ENCODE results near the gene SMC2.

The SMC2 gene

DNA sequence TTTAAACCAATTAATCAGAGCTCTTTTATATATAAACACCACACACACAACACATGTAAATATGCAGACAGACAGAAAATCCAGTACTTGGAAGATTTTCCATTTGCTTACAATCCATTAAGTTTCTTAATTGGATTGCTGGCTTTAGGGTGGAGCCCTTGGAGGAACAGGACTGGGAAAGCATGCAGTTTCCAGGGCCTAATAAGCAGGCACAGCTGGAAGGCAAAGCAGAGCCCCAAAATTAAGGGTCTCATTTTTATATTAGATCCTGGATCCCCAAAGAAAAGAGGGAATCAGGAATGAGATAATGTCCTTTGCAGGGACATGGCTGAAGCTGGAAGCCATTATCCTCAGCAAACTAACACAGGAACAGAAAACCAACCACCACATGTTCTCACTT is 13.1 kb upstream of the SMC2 start:
- H3K27ac ChIP-seq (replicated peaks) = no peak overlapping the region
- TF ChIP-seq SPI1 (IDR thresholded peaks at IDR 0.05; ENCODE audit: borderline replicate concordance, low read depth) (no peak), GABPA (IDR thresholded peaks at IDR 0.05; ENCODE audit: low read depth) (no peak)
- TF ChIP-seq, protein P1, sequence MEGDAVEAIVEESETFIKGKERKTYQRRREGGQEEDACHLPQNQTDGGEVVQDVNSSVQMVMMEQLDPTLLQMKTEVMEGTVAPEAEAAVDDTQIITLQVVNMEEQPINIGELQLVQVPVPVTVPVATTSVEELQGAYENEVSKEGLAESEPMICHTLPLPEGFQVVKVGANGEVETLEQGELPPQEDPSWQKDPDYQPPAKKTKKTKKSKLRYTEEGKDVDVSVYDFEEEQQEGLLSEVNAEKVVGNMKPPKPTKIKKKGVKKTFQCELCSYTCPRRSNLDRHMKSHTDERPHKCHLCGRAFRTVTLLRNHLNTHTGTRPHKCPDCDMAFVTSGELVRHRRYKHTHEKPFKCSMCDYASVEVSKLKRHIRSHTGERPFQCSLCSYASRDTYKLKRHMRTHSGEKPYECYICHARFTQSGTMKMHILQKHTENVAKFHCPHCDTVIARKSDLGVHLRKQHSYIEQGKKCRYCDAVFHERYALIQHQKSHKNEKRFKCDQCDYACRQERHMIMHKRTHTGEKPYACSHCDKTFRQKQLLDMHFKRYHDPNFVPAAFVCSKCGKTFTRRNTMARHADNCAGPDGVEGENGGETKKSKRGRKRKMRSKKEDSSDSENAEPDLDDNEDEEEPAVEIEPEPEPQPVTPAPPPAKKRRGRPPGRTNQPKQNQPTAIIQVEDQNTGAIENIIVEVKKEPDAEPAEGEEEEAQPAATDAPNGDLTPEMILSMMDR (IDR thresholded peaks at IDR 0.05; ENCODE audit: insufficient read depth, low read length) = no peak
- H3K27me3 ChIP-seq (ENCODE audit: insufficient read depth, poor library complexity, severe bottlenecking) = no peaks in the 10 kb centered on the region
- H3K4me3 ChIP-seq (replicated peaks; ENCODE audit: insufficient read depth, low read length) = no peak overlapping the region
- DNase-seq (ENCODE audit: low read depth in 1 of 2, low spot score in 1 of 2) = no peak

DNA sequence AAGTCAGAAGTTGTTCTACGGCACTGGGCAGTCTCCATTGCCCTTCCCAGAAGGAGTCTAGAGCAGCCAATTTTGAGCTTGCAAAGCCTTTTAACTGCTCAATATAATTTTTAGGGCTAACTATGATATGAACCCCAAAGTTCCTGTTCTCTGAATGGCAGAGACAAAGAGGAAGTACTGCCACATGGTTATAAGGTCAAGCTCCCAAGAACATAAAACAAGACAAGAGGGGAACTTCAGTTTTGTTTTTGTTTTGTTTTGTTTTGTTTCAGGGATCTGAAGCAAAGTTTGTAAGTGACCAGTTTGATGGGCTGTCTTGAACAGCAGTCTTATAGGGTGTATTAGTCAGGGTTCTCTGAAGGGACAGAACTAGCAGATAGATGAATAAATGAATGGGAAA is 11.9 kb upstream of the SMC2 start:
- TF ChIP-seq SPI1 (IDR thresholded peaks at IDR 0.05; ENCODE audit: borderline replicate concordance, low read depth) (peak; percentile 29; the same call in 1 of the 2 replicates), POLR2AphosphoS5 (IDR thresholded peaks at IDR 0.05; ENCODE audit: low read depth) (no peak)
- peak overlapping the region; percentile 34 for H3K27ac ChIP-seq (replicated peaks)
- DNase-seq (ENCODE audit: low read depth in 1 of 2, low spot score in 1 of 2) = peak in 1 of 2 experiments; percentile 7
- no peaks in the 10 kb centered on the region for H3K27me3 ChIP-seq (ENCODE audit: insufficient read depth, poor library complexity, severe bottlenecking)
- no peak overlapping the region for H3K4me3 ChIP-seq (replicated peaks; ENCODE audit: insufficient read depth, low read length)

DNA sequence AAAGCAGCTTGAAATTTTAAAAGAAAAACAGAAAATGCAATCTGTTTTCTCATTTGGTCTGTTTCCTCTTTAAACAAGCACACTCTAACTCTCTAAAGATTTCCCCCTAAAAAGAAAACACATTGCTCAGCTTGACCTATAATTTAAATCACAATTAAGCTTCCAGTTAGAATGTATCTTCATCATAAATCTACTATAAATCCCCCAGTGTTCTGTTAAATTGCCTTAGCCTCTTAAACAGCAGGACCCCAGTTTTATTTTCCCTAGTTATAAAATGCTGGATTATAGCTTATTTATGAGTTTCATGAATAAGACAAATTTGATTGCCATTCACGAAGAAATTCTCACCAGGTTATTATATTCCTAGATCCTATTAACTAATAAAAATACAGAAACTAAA is 8.6 kb upstream of the SMC2 start:
- no peak for TF ChIP-seq GABPA (IDR thresholded peaks at IDR 0.05; ENCODE audit: low read depth)
- TF ChIP-seq, protein P2, sequence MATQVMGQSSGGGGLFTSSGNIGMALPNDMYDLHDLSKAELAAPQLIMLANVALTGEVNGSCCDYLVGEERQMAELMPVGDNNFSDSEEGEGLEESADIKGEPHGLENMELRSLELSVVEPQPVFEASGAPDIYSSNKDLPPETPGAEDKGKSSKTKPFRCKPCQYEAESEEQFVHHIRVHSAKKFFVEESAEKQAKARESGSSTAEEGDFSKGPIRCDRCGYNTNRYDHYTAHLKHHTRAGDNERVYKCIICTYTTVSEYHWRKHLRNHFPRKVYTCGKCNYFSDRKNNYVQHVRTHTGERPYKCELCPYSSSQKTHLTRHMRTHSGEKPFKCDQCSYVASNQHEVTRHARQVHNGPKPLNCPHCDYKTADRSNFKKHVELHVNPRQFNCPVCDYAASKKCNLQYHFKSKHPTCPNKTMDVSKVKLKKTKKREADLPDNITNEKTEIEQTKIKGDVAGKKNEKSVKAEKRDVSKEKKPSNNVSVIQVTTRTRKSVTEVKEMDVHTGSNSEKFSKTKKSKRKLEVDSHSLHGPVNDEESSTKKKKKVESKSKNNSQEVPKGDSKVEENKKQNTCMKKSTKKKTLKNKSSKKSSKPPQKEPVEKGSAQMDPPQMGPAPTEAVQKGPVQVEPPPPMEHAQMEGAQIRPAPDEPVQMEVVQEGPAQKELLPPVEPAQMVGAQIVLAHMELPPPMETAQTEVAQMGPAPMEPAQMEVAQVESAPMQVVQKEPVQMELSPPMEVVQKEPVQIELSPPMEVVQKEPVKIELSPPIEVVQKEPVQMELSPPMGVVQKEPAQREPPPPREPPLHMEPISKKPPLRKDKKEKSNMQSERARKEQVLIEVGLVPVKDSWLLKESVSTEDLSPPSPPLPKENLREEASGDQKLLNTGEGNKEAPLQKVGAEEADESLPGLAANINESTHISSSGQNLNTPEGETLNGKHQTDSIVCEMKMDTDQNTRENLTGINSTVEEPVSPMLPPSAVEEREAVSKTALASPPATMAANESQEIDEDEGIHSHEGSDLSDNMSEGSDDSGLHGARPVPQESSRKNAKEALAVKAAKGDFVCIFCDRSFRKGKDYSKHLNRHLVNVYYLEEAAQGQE (IDR thresholded peaks at IDR 0.05; ENCODE audit: insufficient replicate concordance, low read depth) = no peak
- TF ChIP-seq, protein P1 (IDR thresholded peaks at IDR 0.05; ENCODE audit: insufficient read depth, low read length) = no peak
- TF ChIP-seq SPI1 (IDR thresholded peaks at IDR 0.05; ENCODE audit: borderline replicate concordance, low read depth) = no peak
- no peak for TF ChIP-seq POLR2AphosphoS5 (IDR thresholded peaks at IDR 0.05; ENCODE audit: low read depth)
- no peak overlapping the region for H3K4me3 ChIP-seq (replicated peaks; ENCODE audit: insufficient read depth, low read length)
- no peaks in the 10 kb centered on the region for H3K27me3 ChIP-seq (ENCODE audit: insufficient read depth, poor library complexity, severe bottlenecking)
- no peak for DNase-seq (ENCODE audit: low read depth in 1 of 2, low spot score in 1 of 2)
- no peak overlapping the region for H3K27ac ChIP-seq (replicated peaks)

DNA sequence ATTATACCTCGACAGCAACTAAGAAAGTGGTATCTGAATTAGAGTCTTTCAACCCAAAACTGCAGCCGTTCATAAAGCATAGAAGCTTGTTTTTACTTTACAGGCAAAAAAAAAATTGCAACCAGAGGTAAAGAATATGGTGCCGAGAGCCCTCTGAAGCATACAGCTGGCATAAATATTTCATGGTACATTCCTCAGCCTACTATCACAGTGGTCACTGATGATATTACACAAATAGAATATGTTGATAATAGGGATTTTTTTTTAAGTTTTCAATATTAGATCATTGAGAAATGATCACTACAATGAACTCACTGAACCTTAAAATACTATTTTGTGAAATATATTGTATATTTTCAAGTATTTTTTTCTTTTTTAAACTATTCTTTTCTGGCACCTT is 6.2 kb upstream of the SMC2 start:
- no peak for TF ChIP-seq POLR2AphosphoS5 (IDR thresholded peaks at IDR 0.05; ENCODE audit: low read depth)
- no peak for TF ChIP-seq GABPA (IDR thresholded peaks at IDR 0.05; ENCODE audit: low read depth)
- TF ChIP-seq, protein P2 (IDR thresholded peaks at IDR 0.05; ENCODE audit: insufficient replicate concordance, low read depth) = no peak
- no peak for TF ChIP-seq SPI1 (IDR thresholded peaks at IDR 0.05; ENCODE audit: borderline replicate concordance, low read depth)
- TF ChIP-seq, protein P1 (IDR thresholded peaks at IDR 0.05; ENCODE audit: insufficient read depth, low read length) = no peak

More for the DNA sequence above, 6.2 kb upstream of the SMC2 start:
- no peak for DNase-seq (ENCODE audit: low read depth in 1 of 2, low spot score in 1 of 2)
- Histone ChIP-seq H3K27ac (replicated peaks) (no peak overlapping the region), H3K4me3 (replicated peaks; ENCODE audit: insufficient read depth, low read length) (no peak overlapping the region), H3K27me3 (ENCODE audit: insufficient read depth, poor library complexity, severe bottlenecking) (no peaks in the 10 kb centered on the region)

All from HL-60 (cell line).